Uterus (tissue), 2 donors: ENCODE results near the gene PRELP.
A peak's percentile ranks its signal among the peaks of the same experiment; 100 is the strongest.

ENCODE experiments used
- POLR2A ChIP-seq, 2 donors: fragments of 450-650 bp; IDR thresholded peaks; one replicate each; pipeline ENCODE4 v1.6.1; 2016; ENCODE audit warnings: antibody characterized with exemption in 2 of 2, mild to moderate bottlenecking in 1 of 2, moderate library complexity in 1 of 2
- TF ChIP-seq, protein P1 (sequence below), 4 experiments: fragments of 200-600 bp in 2 of 4; fragments of 450-650 bp in 2 of 4; sonication (generic) in 2 of 4; IDR thresholded peaks; one replicate each; pipeline ENCODE4 v1.5.1; 2016 to 2019; ENCODE audit warnings: antibody characterized with exemption in 4 of 4, mild to moderate bottlenecking in 2 of 4, moderate library complexity in 1 of 4

DNA sequence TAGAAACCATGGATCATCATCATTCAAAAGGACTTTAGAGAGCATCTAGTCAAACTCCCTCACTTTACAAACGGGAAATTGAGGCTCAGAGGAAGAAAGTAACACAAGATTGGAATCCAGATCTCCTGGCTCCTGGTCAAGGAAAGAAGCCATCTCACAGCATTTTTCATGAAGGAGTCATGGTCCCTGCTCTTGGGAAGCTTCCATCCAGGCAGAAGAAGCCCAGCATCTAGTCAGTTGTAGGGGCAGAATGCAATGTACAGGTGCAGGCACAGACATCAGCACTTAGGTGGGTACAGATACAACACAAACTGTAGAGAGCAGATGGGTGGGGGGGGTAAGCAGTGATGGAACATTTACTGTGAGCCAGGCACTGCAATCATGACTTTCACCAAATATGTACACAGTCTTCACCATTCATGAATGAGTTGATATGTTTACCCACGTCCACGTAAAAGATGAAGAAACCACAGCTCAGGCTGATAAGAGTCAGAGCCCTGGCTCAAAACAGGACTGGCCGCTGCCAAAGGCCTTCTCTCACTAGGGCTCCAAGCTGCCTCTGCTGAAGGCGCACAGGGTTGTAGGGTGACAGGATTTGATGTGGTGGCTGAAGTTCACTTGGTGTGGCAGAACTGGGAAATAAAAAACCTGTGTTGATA lies 62.3 kb downstream of the PRELP start:
- TF ChIP-seq, protein P1, sequence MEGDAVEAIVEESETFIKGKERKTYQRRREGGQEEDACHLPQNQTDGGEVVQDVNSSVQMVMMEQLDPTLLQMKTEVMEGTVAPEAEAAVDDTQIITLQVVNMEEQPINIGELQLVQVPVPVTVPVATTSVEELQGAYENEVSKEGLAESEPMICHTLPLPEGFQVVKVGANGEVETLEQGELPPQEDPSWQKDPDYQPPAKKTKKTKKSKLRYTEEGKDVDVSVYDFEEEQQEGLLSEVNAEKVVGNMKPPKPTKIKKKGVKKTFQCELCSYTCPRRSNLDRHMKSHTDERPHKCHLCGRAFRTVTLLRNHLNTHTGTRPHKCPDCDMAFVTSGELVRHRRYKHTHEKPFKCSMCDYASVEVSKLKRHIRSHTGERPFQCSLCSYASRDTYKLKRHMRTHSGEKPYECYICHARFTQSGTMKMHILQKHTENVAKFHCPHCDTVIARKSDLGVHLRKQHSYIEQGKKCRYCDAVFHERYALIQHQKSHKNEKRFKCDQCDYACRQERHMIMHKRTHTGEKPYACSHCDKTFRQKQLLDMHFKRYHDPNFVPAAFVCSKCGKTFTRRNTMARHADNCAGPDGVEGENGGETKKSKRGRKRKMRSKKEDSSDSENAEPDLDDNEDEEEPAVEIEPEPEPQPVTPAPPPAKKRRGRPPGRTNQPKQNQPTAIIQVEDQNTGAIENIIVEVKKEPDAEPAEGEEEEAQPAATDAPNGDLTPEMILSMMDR (IDR thresholded peaks at IDR 0.05) = peak in 1 of 4 experiments; percentile 1
- TF ChIP-seq POLR2A (IDR thresholded peaks at IDR 0.05) = no peak
